Neural cell (in vitro differentiated cells): ENCODE data around the gene PRKAG2.

Source experiments
- MXI1 ChIP-seq: fragments of 450-650 bp; conservative IDR thresholded peaks from 2 replicates; pipeline ENCODE4 v1.6.1; 2014; ENCODE audit warnings: antibody characterized with exemption, mild to moderate bottlenecking; ENCODE audit not compliant: poor library complexity, severe bottlenecking
- POLR2AphosphoS5 ChIP-seq: IDR thresholded peaks from 2 replicates; pipeline ENCODE4 v1.6.1; 2012
- RAD21 ChIP-seq: fragments of 450-650 bp; conservative IDR thresholded peaks from 2 replicates; pipeline ENCODE4 v1.6.1; 2014; ENCODE audit warnings: antibody characterized with exemption, mild to moderate bottlenecking, moderate library complexity
- TAF1 ChIP-seq: IDR thresholded peaks from 2 replicates; pipeline ENCODE4 v1.6.1; 2012; ENCODE audit warnings: low read depth
- TF ChIP-seq, protein P1 (sequence below): fragments of 450-650 bp; IDR thresholded peaks from 2 replicates; pipeline ENCODE4 v1.5.1; 2014; ENCODE audit warnings: antibody characterized with exemption, mild to moderate bottlenecking, moderate library complexity; ENCODE audit not compliant: poor library complexity, severe bottlenecking

GRCh38 chr7:151914051-151914450, 37.1 kb upstream of the PRKAG2 start:
- TF ChIP-seq RAD21 = no peak
- TF ChIP-seq, protein P1, sequence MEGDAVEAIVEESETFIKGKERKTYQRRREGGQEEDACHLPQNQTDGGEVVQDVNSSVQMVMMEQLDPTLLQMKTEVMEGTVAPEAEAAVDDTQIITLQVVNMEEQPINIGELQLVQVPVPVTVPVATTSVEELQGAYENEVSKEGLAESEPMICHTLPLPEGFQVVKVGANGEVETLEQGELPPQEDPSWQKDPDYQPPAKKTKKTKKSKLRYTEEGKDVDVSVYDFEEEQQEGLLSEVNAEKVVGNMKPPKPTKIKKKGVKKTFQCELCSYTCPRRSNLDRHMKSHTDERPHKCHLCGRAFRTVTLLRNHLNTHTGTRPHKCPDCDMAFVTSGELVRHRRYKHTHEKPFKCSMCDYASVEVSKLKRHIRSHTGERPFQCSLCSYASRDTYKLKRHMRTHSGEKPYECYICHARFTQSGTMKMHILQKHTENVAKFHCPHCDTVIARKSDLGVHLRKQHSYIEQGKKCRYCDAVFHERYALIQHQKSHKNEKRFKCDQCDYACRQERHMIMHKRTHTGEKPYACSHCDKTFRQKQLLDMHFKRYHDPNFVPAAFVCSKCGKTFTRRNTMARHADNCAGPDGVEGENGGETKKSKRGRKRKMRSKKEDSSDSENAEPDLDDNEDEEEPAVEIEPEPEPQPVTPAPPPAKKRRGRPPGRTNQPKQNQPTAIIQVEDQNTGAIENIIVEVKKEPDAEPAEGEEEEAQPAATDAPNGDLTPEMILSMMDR = no peak
- TF ChIP-seq POLR2AphosphoS5 = no peak
- TF ChIP-seq MXI1 = no peak
- no peak for TF ChIP-seq TAF1
